PC-3 (cell line): ENCODE measurements around the gene PRIM2.

Experiments
- EZH2 ChIP-seq: fragments of 300-600 bp; sonication (generic); IDR thresholded peaks from one replicate; pipeline ENCODE4 v1.6.1; 2017; ENCODE audit warnings: antibody characterized with exemption, mild to moderate bottlenecking, low read length; ENCODE audit not compliant: unreplicated experiment
- EZH2phosphoT487 ChIP-seq: fragments of 300-600 bp; sonication (generic); IDR thresholded peaks from 2 replicates; pipeline ENCODE4 v1.6.1; 2018; ENCODE audit warnings: mild to moderate bottlenecking, antibody characterized with exemption, low read length, borderline replicate concordance
- TF ChIP-seq, protein P1 (sequence below): fragments of 300-600 bp; sonication (generic); conservative IDR thresholded peaks from 2 replicates; pipeline ENCODE4 v1.5.1; 2017; ENCODE audit warnings: antibody characterized with exemption, low read depth, mild to moderate bottlenecking, low read length

DNA sequence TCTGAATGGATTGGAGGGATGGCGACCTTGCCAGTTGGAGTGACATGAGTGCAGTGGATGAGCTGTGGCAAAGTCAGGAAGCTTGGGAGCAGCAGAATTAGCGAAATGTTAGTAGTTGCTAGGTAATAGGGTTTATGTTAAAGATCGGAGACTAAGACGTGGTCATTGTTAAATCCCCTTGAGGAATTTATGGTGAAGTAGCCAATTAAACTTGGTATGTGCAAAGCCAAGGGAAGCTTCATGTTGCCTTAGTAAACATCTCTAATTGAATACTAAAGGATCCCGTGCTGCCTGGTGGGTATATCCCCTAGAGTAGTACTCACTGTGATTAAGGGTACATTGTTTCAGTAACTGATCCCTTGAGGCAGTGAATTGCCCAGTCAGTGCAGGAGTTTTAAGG is 106.0 kb downstream of the PRIM2 start:
- TF ChIP-seq, protein P1, sequence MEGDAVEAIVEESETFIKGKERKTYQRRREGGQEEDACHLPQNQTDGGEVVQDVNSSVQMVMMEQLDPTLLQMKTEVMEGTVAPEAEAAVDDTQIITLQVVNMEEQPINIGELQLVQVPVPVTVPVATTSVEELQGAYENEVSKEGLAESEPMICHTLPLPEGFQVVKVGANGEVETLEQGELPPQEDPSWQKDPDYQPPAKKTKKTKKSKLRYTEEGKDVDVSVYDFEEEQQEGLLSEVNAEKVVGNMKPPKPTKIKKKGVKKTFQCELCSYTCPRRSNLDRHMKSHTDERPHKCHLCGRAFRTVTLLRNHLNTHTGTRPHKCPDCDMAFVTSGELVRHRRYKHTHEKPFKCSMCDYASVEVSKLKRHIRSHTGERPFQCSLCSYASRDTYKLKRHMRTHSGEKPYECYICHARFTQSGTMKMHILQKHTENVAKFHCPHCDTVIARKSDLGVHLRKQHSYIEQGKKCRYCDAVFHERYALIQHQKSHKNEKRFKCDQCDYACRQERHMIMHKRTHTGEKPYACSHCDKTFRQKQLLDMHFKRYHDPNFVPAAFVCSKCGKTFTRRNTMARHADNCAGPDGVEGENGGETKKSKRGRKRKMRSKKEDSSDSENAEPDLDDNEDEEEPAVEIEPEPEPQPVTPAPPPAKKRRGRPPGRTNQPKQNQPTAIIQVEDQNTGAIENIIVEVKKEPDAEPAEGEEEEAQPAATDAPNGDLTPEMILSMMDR: no peak
- TF ChIP-seq EZH2: no peak
- no peak for TF ChIP-seq EZH2phosphoT487
